HG03039 (cell line): ENCODE measurements around the gene PPP1R9B.

Experiments
- ATAC-seq: cut with Tn5 transposase; IDR thresholded peaks from one replicate; pipeline ENCODE4 v1.9.1; 2021; ENCODE audit warnings: mild to moderate bottlenecking, moderate library complexity; ENCODE audit not compliant: unreplicated experiment

The PPP1R9B gene, protein sequence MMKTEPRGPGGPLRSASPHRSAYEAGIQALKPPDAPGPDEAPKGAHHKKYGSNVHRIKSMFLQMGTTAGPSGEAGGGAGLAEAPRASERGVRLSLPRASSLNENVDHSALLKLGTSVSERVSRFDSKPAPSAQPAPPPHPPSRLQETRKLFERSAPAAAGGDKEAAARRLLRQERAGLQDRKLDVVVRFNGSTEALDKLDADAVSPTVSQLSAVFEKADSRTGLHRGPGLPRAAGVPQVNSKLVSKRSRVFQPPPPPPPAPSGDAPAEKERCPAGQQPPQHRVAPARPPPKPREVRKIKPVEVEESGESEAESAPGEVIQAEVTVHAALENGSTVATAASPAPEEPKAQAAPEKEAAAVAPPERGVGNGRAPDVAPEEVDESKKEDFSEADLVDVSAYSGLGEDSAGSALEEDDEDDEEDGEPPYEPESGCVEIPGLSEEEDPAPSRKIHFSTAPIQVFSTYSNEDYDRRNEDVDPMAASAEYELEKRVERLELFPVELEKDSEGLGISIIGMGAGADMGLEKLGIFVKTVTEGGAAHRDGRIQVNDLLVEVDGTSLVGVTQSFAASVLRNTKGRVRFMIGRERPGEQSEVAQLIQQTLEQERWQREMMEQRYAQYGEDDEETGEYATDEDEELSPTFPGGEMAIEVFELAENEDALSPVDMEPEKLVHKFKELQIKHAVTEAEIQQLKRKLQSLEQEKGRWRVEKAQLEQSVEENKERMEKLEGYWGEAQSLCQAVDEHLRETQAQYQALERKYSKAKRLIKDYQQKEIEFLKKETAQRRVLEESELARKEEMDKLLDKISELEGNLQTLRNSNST

DNA sequence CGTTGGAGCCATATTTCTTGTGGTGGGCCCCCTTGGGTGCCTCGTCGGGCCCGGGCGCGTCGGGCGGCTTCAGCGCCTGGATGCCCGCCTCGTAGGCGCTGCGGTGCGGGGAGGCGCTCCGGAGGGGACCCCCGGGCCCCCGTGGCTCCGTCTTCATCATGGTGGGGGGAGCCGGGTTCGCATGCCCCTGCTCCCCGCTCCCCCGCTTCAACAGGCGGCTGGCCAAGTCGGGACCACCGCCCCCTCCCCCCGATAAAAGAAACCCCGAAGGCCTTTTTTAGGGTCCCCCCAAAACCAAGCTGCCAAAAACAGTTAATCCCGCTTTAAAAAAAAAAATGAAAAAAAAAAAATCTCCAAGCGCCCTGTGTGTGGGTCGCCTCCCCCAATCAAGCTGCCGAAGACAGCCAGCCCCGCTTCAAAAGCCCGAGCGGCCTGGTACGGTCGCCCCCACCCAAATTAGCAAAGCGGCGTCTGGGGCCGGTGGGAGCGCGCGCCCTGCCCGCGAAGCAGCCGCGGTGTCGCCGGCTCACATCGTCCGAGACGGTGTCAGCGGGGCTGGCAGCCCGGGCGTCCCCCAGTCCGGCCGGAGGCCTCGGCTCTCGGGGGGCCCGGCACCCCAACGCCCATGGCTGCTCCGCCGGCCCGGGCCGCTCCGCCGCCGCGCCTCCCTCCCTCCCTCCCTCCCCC lies at the start of gene PPP1R9B:
TSS of gene PPP1R9B (minus strand) at position 324 of the 687 bp plus-strand sequence. CDS start at position 160, 164 bp downstream.
- ATAC-seq = no peak

DNA sequence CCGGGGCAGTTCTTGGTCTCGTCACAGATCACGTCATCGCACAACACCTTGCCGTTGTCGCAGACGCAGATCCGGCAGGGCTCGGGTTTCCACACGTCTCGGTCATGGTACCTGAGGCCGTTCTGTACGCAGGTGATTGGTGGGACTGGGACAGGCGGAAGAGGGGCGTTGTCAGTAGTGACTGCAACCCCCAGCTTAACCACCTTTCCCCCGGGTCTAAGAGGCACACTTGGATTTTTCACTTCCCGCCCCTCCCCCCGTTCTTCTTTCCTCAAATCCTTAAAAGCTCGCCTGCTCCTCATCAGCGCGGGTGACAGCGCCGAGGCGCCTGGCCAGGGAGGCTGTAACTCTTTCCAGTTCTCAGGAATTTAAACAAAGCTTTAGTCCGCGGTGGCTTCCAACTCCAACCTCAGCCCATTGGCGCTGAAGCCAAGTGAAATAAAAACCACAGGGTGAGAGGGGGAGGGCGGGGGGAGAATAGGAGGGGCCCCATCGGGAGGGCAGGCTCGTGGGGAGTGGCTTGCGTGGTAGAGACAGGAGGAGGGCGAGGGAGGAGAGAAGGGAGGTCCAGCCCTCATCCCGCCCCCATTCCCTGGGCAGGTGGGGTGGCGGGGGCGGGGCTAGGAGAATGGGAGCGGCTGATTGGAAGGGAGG lies 49.5 kb upstream of the PPP1R9B start:
- no peak for ATAC-seq

DNA sequence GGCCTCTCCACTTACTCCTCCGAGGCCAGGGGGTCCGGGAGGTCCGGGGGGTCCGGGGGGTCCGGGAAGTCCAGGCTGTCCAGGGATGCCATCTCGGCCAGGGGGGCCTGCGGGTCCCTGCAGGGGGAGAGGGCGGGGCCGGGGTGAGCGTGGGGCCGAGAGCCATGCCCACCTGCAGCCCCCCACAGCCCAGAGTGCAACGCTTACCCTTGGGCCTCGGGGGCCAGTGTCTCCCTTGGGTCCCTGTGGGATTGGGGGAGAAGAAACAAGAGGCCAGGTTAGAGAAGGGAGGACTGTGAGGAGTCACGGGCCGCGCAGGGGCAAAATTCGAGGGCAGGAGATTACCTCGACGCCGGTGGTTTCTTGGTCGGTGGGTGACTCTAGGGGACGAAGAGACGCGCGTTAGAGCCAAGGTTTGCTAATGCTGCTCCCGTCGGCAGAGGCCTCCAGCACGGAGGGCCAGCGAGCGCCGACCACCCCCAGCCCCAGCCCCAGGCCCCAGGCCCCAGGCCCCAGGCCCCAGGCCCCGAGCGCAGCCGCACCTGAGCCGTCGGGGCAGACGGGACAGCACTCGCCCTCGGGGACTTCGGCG lies 48.8 kb upstream of the PPP1R9B start:
- no peak for ATAC-seq

DNA sequence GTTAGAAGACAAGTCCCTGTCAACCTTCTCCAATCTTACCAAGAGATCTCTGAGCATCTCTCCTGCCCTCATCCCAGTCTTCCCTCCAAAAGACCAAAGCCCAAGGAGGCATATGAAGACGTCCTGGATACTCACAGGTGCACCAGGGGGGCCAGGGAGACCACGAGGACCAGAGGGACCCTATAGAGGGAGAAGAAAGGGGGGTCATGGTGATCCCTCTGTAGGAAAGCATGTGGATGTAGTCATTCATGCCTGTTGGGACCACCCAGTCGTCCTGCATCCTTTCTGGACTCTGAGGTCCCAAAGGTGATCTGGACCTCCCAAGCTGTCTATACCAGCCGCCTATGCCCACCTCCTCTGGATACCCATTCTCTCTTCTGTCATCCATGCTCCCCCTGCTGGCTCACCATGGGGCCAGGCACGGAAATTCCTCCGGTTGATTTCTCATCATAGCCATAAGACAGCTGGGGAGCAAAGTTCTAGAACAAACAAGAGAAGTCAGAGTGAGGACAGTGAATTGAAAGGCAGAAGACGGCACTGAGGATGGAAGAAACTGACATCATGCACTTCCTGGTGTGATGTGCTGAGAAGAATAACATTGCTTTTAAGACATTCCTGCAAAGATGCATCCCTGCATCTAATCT lies 47.7 kb upstream of the PPP1R9B start:
- no peak for ATAC-seq

DNA sequence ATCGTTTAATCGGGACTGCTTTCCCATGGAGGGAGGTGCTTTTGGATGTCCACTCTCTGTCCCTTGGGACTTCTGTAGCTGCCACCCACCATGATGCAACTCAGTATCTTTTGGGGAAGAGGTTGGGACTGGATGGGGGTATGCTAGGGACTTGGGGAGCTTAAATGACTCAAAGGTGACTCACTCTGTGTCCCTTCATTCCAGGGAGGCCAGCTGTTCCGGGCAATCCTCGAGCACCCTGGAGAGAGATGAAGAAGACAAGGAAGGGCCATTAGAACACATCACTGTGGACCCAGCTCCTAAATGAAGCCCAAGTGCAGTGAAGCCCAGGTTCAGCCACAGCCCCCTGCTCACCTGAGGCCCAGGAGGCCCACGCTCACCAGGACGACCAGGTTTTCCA lies 46.3 kb upstream of the PPP1R9B start:
- ATAC-seq = no peak

DNA sequence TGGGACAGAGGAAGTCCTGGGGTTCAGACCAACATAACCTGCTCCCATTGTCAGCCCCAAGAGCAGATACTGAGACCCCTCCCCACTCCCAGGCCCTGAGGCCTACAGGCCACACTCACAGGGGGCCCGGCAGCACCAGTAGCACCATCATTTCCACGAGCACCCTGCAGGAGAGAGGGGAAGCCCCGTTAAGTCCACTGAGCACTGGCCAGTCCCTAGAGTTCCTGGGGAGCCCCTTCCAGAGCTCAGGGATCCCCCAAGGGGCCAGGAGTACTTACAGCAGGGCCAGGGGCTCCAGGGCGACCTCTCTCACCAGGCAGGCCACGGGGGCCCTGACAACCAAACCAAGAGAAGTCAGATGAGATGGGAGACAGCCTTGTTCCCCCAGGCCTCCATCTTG lies 45.6 kb upstream of the PPP1R9B start:
- no peak for ATAC-seq

DNA sequence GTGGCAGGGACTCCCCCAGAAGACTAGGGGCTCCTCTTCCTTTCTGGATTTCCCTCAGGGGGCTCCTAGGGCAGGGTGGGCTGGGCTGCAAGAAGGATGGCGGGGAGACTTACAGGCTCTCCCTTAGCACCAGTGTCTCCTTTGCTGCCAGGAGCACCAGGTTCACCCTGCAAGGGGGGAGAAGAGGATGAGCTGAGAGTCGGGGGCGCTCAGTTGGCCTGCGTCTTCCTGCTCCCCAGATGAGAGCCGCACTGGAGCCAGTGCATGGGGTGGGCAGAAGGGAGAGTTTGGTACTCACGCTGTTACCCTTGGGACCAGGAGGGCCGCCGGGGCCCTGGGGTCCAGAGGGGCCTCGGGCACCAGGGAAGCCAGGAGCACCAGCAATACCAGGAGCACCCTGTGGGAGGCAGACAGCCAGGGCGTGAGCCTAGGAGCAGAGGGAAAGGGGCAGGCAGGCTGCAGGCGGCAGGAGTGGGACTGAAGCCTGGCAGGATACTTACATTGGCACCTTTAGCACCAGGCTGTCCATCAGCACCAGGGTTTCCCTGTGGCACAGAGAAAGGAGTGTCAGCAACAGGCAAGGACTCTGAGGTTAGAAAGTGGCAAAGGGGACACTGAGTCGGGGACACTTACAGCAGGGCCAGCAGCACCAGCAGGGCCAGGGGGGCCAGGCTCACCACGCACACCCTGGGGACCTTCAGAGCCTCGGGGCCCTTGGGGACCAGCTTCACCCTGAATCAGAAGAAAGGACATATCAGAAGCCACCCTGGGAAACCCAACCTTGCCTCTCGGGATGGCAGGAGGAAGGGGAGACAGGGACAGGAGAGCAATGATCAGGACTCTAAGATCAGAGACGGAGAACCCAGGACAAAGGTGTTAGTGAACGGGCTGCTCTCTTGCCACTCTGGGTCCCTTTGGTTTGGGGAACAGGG lies 44.7 kb upstream of the PPP1R9B start:
- no peak for ATAC-seq

DNA sequence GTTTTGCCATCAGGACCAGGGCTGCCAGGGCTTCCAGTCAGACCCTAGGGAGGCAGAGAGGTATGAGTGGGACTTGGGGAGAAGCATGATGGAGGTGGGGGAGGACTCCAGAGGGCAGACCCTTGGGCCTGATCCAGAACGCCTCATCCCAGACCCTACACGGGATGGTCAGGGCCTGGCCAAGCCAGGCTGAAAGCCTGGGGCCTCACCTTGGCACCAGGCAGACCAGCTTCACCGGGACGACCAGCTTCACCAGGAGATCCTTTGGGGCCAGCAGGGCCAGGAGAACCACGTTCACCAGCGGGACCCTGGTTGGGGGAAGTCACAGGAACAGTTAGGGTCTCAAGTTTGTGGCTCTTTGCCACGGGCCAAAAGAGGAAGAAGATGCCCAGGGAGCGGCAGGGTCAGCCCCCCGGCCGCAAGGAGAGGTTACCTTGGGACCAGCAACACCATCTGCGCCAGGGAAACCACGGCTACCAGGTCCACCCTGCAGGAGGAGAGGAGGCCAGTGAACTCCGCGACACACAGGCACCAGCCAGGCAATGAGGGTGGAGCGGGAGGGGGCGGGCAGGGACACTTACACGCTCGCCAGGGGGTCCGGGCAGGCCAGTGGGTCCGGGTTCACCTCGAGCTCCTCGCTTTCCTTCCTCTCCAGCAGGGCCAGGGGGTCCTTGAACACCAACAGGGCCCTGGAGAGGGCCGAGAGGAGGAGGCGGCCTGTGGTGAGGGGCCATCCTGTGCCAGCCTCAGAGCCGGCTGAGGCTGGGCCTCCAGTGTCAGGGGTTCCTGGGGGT lies 43.9 kb upstream of the PPP1R9B start:
- ATAC-seq = no peak

DNA sequence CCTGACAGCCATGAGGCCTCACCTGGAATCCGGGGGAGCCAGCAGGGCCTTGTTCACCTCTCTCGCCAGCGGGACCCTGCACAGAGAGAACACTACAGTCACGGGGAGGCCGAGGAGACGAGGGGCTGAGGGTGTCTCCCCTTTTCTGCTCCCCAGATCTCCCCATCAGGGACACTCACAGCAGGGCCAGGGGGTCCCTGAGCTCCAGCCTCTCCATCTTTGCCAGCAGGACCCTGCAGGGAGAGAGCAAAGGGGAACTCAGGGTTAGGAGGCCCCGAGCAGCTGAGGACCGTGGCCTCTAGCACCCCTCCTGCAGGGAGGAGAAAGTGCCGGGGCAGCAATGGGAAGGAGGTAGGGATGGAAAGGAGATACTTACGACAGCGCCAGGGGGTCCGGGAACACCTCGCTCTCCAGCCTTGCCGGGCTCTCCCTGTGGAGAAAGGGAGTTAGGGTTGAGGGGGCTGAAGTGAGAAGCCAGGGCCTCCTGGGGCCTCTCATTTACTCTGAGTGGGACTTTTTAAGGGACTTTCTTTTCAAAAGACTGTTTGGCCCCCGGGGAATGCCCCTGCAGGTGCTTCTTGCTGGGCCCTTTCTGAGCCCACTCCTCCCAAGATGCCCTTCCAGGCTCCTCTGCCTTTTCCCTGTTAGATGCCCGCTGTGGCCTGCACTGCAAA lies 42.3 kb upstream of the PPP1R9B start:
- no peak for ATAC-seq

DNA sequence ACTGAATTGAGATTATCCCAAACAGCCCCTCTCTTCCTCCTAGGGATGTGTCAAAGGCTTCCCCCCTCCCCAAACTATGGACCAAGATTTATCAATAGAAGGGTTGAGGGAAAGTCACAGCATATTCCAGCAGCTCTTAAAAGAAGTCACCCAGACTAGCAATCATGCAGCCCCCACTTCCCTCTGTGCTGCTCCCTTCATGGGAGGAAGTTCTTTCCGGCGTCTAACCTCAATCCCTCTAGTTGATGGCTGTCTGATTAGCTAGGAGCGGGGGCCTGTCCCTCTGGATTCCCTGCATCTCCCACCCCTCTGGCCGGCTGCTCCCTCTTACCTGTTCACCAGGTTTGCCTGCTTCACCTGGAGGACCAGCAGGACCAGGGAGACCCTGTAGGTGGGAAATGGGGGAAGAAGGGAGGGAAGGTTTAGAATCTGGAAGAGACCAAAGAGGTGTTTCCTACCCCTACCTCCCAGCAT lies 41.7 kb upstream of the PPP1R9B start:
- no peak for ATAC-seq

DNA sequence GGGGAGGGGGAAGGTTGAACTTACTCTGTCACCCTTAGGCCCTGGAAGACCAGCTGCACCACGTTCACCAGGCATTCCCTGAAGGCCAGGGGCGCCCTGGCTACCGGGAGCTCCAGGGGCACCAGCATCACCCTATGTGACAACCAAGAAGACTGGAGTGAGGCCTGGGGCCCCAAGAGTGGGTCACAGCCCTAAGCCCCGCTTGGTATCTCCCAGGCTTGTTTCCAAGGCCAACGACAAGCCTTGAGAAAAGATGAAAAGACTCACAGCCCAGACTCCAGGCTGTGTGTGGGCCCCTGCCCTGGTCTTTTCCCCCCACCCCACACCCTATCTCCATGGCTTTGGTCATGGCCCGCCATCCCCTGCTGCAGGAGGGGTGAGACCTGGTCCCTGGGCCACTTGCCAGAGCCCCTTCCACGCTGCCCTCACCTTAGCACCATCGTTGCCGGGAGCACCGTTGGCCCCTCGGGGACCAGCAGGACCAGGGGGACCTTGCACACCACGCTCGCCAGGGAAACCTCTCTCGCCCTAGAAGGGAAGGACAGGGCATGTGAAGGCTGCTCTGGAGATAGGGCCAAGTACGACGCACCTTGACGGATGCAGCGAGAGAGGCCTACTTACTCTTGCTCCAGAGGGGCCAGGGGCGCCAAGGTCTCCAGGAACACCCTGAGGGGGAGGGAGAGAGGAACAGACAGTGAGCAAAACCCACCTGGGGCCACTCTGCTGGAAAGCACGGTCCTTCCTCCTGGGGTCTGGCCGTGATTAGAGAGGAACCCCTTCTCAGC lies 41.1 kb upstream of the PPP1R9B start:
- ATAC-seq = no peak

DNA sequence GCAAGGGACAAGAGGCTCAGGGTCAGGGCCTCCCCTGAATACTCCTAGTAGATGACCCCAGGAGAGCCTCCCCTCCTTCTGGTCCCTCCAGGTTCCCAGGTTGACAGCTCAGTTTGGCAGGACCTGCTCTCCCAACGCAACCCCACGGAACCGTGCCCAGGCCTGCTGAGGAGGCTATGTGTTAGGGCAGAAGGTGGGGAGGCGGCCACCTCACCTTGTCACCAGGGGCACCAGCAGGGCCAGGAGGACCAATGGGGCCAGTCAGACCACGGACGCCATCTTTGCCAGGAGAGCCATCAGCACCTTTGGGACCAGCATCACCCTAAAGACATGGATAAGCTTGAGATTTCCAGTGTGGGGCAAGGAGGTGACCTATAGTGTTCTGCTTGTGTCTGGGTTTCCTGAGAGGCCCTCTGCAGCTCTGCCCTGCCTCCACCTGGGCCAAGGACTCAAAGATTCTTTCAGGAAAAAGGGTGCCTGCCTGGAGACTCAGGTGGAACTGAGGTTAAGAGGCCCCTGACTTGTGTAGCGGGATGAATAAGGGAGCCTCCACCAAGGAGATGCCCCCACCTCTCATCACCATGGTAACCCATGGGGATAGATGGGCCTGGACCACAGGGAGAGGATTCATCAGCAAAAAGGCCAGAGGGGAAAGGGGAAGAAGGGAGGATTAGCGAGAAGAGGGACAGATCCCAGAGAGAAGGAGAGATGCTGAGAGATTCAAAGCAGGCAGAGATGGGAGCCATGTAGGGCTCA lies 40.3 kb upstream of the PPP1R9B start:
- ATAC-seq = no peak

DNA sequence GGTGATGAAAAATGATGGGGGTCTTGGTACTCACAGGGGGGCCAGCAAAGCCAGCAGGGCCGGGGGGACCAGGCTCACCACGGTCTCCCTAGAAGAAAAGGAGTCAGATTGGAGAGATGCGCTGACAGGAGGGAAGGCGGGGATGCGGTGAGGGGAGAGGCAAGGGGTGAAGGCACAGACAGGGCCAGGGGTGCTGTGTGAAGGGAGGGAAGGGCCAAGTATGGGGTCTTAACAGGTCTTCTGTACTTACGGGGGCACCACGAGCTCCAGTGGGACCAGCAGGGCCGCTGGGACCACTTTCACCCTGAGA lies 39.8 kb upstream of the PPP1R9B start:
- ATAC-seq = no peak

DNA sequence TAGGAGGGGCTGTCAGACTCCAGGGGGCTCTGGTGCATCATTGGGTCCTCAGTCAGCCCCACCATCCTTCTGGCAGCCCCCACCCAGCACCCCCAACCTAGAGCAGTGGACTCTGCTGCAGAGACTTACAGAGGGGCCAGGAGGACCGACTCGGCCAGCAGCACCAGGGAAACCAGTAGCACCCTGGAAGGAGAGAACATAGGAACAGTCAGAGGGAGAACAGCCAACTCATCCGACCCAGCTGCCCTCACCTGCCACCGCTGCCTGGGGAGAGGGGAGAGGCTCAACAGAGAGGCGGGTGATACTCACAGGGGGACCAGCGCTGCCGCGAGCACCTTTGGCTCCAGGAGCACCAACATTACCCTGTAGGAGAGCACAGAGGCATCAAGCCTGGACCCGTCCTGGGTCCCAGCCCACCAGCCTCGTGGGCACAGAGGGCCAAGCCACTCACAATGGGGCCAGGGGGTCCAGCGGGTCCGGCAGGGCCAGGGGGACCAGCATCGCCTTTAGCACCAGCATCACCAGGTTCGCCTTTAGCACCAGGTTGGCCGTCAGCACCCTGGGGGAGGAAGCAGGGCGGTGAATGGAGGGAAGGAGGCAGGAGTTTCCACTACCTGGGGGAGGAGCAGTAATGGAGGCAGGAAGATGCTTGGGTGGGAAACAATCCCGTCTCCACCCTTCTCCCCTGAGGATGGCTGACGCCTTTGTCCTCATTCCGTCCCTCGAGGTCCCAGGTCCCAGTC lies 39.2 kb upstream of the PPP1R9B start:
- no peak for ATAC-seq

DNA sequence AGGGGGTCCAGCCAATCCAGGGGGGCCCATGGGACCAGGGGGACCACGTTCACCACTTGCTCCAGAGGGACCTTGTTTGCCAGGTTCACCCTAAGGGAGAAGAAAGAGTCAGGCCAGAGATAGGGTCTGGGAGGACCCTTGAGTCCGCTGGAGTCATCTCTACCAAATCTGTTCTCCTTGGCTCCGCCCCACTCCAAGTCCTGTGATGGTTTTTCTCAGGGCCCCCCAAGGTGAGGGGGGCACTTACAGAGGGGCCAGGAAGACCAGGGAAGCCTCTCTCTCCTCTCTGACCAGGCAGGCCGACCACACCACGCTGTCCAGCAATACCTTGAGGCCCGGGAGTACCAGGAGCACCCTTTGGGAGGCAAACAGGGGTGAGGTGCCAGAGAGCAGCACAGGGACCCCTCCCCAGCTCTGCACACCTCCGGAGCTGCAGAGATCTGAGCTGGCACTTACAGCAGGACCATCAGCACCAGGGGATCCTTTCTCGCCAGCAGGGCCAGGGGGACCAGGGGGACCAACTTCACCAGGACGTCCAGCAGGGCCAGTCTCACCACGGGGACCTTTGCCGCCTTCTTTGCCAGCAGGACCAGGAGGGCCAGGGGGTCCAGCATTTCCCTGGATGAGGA lies 38.6 kb upstream of the PPP1R9B start:
- ATAC-seq = no peak
